IPS-11a (cell line): Measurements from ENCODE around the gene OGFOD3.
"Not testable (repeated sequence)": the region's sequence is repeated elsewhere in the genome, so short reads cannot be mapped to it uniquely, and the experiment has no call there.

Experiments
- H3K4me3 ChIP-seq: one replicate; pipeline ENCODE4 v1.5.1; 2013; ENCODE audit warnings: low read depth, low read length, control low read depth

OGFOD3 gene

GRCh38 chr17:82418001-82418986 lies at the start of gene OGFOD3, which contains the start of gene HEXD:
Gene OGFOD3, minus strand, starts transcription at chr17:82418586. Its CDS starts 101 bp downstream, at chr17:82418485.
Gene HEXD, plus strand, starts transcription at chr17:82418347. Its CDS starts 1,453 bp downstream, at chr17:82419800.
- H3K4me3 ChIP-seq = peak within 1 kb of the TSS; percentile 73

- H3K4me3 ChIP-seq = no peak overlapping the region
Measured at GRCh38 chr17:82465023-82465603, 46.7 kb upstream of the OGFOD3 start.

GRCh38 chr17:82464567-82464929 lies 46.2 kb upstream of the OGFOD3 start:
- H3K4me3 ChIP-seq = no peak overlapping the region

GRCh38 chr17:82463925-82464566 lies 45.7 kb upstream of the OGFOD3 start:
- H3K4me3 ChIP-seq = no peak overlapping the region

GRCh38 chr17:82463391-82463790 lies 45.0 kb upstream of the OGFOD3 start:
- H3K4me3 ChIP-seq = no peak overlapping the region

- no peak overlapping the region for H3K4me3 ChIP-seq
Measured at GRCh38 chr17:82461827-82462524, 43.6 kb upstream of the OGFOD3 start.

- H3K4me3 ChIP-seq = not testable (repeated sequence)
Measured at GRCh38 chr17:82459936-82460335, 41.5 kb upstream of the OGFOD3 start.

GRCh38 chr17:82458885-82459424 lies 40.6 kb upstream of the OGFOD3 start:
- H3K4me3 ChIP-seq = peak overlapping the region; percentile 79

- peak within 1 kb of the TSS; percentile 79 for H3K4me3 ChIP-seq
Measured at GRCh38 chr17:82458179-82458884, 39.9 kb upstream of the OGFOD3 start, which contains the start of gene NARF. Gene NARF, plus strand, starts transcription at chr17:82458741. Its CDS starts 63 bp downstream, at chr17:82458804.

- peak overlapping the region; percentile 67 for H3K4me3 ChIP-seq
Measured at GRCh38 chr17:82457929-82458178, 39.5 kb upstream of the OGFOD3 start.

GRCh38 chr17:82457073-82457928 lies 38.9 kb upstream of the OGFOD3 start:
- H3K4me3 ChIP-seq = peak overlapping the region; percentile 67

GRCh38 chr17:82453706-82454105 lies 35.3 kb upstream of the OGFOD3 start:
- H3K4me3 ChIP-seq = not testable (repeated sequence)

GRCh38 chr17:82453151-82453550 lies 34.8 kb upstream of the OGFOD3 start:
- H3K4me3 ChIP-seq = not testable (repeated sequence)

- no peak overlapping the region for H3K4me3 ChIP-seq
Measured at GRCh38 chr17:82452162-82452561, 33.8 kb upstream of the OGFOD3 start.

- peak within 1 kb of the TSS; percentile 77 for H3K4me3 ChIP-seq
Measured at GRCh38 chr17:82450357-82451106, 32.1 kb upstream of the OGFOD3 start, which contains the start of gene CYBC1. Gene CYBC1, minus strand, starts transcription at chr17:82450752. Its CDS starts 1,498 bp downstream, at chr17:82449254.

GRCh38 chr17:82449883-82450356 lies 31.5 kb upstream of the OGFOD3 start:
- peak overlapping the region; percentile 77 for H3K4me3 ChIP-seq

- H3K4me3 ChIP-seq = no peak overlapping the region
Measured at GRCh38 chr17:82449131-82449882, 30.9 kb upstream of the OGFOD3 start.

GRCh38 chr17:82447876-82448275 lies 29.5 kb upstream of the OGFOD3 start:
- no peak overlapping the region for H3K4me3 ChIP-seq
